Mesenchymal stem cell (in vitro differentiated cells and primary cell): Measurements from ENCODE around the gene TRIM69.

Experiments
- DNase-seq: peaks from one replicate; pipeline ENCODE4 v3.0.0-alpha.2; 2013
- H2AFZ ChIP-seq: one replicate; pipeline ENCODE4 v1.6.1; 2013; ENCODE audit warnings: low read depth, mild to moderate bottlenecking, control low read depth, inconsistent platforms, low read length, moderate library complexity
- H2AK5ac ChIP-seq: 2 replicates; pipeline ENCODE4 v1.6.1; 2013; ENCODE audit warnings: low read length, moderate library complexity, mild to moderate bottlenecking, inconsistent platforms; ENCODE audit not compliant: severe bottlenecking
- H2BK120ac ChIP-seq: one replicate; pipeline ENCODE4 v1.6.1; 2013; ENCODE audit warnings: low read depth, mild to moderate bottlenecking, inconsistent platforms, low read length, moderate library complexity
- H2BK12ac ChIP-seq, 2 experiments: one replicate each; pipeline ENCODE4 v1.6.1; 2013; ENCODE audit warnings: inconsistent platforms in 2 of 2, low read length in 2 of 2, mild to moderate bottlenecking in 2 of 2, moderate library complexity in 2 of 2, control low read depth in 1 of 2
- H2BK15ac ChIP-seq: one replicate; pipeline ENCODE4 v1.6.1; 2013; ENCODE audit warnings: mild to moderate bottlenecking, low read depth, inconsistent platforms; ENCODE audit not compliant: poor library complexity, severe bottlenecking
- H2BK5ac ChIP-seq: 2 replicates; pipeline ENCODE4 v1.6.1; 2013; ENCODE audit warnings: low read depth, mild to moderate bottlenecking, low read length, control low read depth, inconsistent platforms; ENCODE audit not compliant: poor library complexity, severe bottlenecking
- H3K14ac ChIP-seq, 2 experiments: one replicate each; pipeline ENCODE4 v1.6.1; 2013; ENCODE audit warnings: inconsistent platforms in 2 of 2, low read length in 2 of 2, control low read depth in 1 of 2, mild to moderate bottlenecking in 1 of 2, moderate library complexity in 1 of 2
- H3K18ac ChIP-seq, 2 experiments: one replicate each; pipeline ENCODE4 v1.6.1; 2013; ENCODE audit warnings: inconsistent platforms in 2 of 2, low read length in 2 of 2, control low read depth in 1 of 2, low read depth in 1 of 2, mild to moderate bottlenecking in 1 of 2
- H3K23ac ChIP-seq, 2 experiments: one replicate each; pipeline ENCODE4 v1.6.1; 2013; ENCODE audit warnings: inconsistent platforms in 2 of 2, low read length in 2 of 2, mild to moderate bottlenecking in 2 of 2, moderate library complexity in 2 of 2, control low read depth in 1 of 2
- H3K27ac ChIP-seq: 2 replicates; pipeline ENCODE4 v1.5.1; 2013; ENCODE audit warnings: mild to moderate bottlenecking, moderate library complexity, low read length, control low read depth, inconsistent platforms; ENCODE audit not compliant: poor library complexity, severe bottlenecking
- H3K27me3 ChIP-seq, 2 experiments: 2 replicates each; pipeline versions ENCODE4 v1.6.1 to v1.7.0; 2013; ENCODE audit warnings: low read length in 2 of 2, mild to moderate bottlenecking in 2 of 2, moderate library complexity in 2 of 2, control low read depth in 1 of 2, inconsistent platforms in 1 of 2; ENCODE audit not compliant: control insufficient read depth in 1 of 2, insufficient read depth in 1 of 2
- H3K36me3 ChIP-seq, 2 experiments: 2 replicates each; pipeline versions ENCODE4 v1.6.1 to v1.7.0; 2013; ENCODE audit warnings: low read length in 2 of 2, control low read depth in 1 of 2, inconsistent platforms in 1 of 2, low read depth in 1 of 2, mild to moderate bottlenecking in 1 of 2; ENCODE audit not compliant: insufficient read depth in 2 of 2, control insufficient read depth in 1 of 2
- H3K4ac ChIP-seq, 2 experiments: one replicate each; pipeline ENCODE4 v1.6.1; 2013; ENCODE audit warnings: inconsistent platforms in 2 of 2, low read length in 2 of 2, mild to moderate bottlenecking in 2 of 2, moderate library complexity in 2 of 2, control low read depth in 1 of 2, low read depth in 1 of 2
- H3K4me1 ChIP-seq: 2 replicates; pipeline ENCODE4 v1.6.1; 2013; ENCODE audit warnings: low read depth, low read length, control low read depth; ENCODE audit not compliant: control insufficient read depth, insufficient read depth
- H3K4me2 ChIP-seq: 2 replicates; pipeline ENCODE4 v1.6.1; 2013; ENCODE audit warnings: low read length, mild to moderate bottlenecking, inconsistent platforms; ENCODE audit not compliant: poor library complexity, severe bottlenecking
- H3K4me3 ChIP-seq, 2 experiments: 2 replicates each; pipeline versions ENCODE4 v1.5.1 to v1.7.0; 2013; ENCODE audit warnings: low read length in 2 of 2, mild to moderate bottlenecking in 2 of 2, control low read depth in 1 of 2, low read depth in 1 of 2; ENCODE audit not compliant: insufficient read depth in 1 of 2
- H3K79me1 ChIP-seq: replicated peaks from 2 replicates; pipeline ENCODE4 v1.6.1; 2013; ENCODE audit warnings: mild to moderate bottlenecking, control low read depth, low read length, inconsistent platforms; ENCODE audit not compliant: poor library complexity, severe bottlenecking
- H3K9ac ChIP-seq: 2 replicates; pipeline ENCODE4 v1.7.0; 2013; ENCODE audit warnings: mild to moderate bottlenecking, low read length, moderate library complexity
- H3K9me3 ChIP-seq: 2 replicates; pipeline ENCODE4 v1.7.0; 2013; ENCODE audit warnings: mild to moderate bottlenecking, low read length; ENCODE audit not compliant: control insufficient read depth
- H4K8ac ChIP-seq: one replicate; pipeline ENCODE4 v1.6.1; 2013; ENCODE audit warnings: inconsistent platforms, mild to moderate bottlenecking, low read length, moderate library complexity
- H4K91ac ChIP-seq: one replicate; pipeline ENCODE4 v1.6.1; 2013; ENCODE audit warnings: mild to moderate bottlenecking, low read length, inconsistent platforms
- WGBS: methylation state at CpG from one replicate; pipeline ENCODE4 v1.1.7; 2013; ENCODE audit warnings: mixed read lengths; 5-methylcytosine and 5-hydroxymethylcytosine counted together

TRIM69 gene

DNA sequence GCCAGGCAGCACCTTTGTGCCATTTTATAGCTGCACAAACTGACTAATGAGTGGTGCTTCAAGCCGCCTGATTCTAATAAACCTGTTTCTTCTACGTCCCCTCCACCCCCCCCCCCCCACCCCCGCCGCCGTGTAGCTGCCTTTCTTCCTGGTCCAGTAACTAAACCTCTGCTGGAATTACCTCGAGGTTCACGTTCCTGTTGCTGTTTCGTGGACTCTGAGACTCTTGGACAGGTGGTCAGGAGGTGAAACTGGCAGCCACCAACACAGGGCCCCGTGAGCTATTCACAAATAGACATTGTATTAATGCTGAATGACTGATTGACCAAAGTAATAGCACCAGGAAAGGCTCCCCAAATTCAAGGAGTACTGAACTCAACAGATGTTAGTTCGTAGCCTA lies 73.9 kb downstream of the TRIM69 start:
- H4K91ac ChIP-seq: no peak overlapping the region

DNA sequence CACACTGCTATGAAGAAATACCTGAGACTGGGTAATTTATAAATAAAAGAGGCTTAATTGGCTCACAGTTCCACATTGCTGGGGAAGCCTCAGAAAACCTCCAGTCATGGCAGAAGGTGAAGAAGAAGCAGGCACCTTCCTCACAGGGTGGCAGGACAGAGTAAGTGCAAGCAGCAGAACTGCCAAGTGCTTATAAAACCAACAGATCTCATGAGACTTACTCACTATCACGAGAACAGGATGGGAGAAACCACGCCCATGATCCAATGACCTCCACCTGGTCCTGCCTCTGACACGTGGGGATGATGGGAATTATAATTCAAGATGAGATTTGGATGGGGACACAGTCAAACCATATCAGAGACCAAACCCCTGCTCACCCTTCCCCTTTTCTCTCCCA lies 75.0 kb downstream of the TRIM69 start:
- peaks cover 28 to 35% of the 10 kb centered on the region in 2 experiments for H3K27me3 ChIP-seq
- no peak overlapping the region for H4K8ac ChIP-seq
- H3K4me2 ChIP-seq: no peak overlapping the region
- H3K9me3 ChIP-seq: no peaks in the 10 kb centered on the region
- H3K36me3 ChIP-seq: no peaks in the 10 kb centered on the region
- no peak overlapping the region for H2BK15ac ChIP-seq
- no peak overlapping the region for H4K91ac ChIP-seq
- no peak for DNase-seq
- H3K18ac ChIP-seq: no peak overlapping the region
- no peak overlapping the region for H2AFZ ChIP-seq
- H2BK12ac ChIP-seq: no peak overlapping the region
- no peak overlapping the region for H2AK5ac ChIP-seq
- no peak overlapping the region for H3K4ac ChIP-seq
- no peak overlapping the region for H2BK5ac ChIP-seq
- 57% methylated on average over 1 of the region's 3 CpGs for WGBS
- H3K9ac ChIP-seq: no peak overlapping the region
- no peaks in the 10 kb centered on the region for H3K79me1 ChIP-seq
- no peak overlapping the region for H3K4me3 ChIP-seq
- H3K23ac ChIP-seq: no peak overlapping the region
- H2BK120ac ChIP-seq: no peak overlapping the region
- no peaks in the 10 kb centered on the region for H3K4me1 ChIP-seq
- H3K14ac ChIP-seq: no peak overlapping the region
- no peak overlapping the region for H3K27ac ChIP-seq

More for the DNA sequence above, 73.9 kb downstream of the TRIM69 start:
- Histone ChIP-seq H3K79me1 (no peaks in the 10 kb centered on the region), H2BK12ac (no peak overlapping the region), H3K36me3 (no peaks in the 10 kb centered on the region), H3K4ac (no peak overlapping the region), H2AFZ (no peak overlapping the region), H3K14ac (no peak overlapping the region), H3K4me1 (no peaks in the 10 kb centered on the region), H2BK15ac (no peak overlapping the region), H2BK5ac (no peak overlapping the region), H3K27ac (no peak overlapping the region), H3K4me3 (no peak overlapping the region), H4K8ac (no peak overlapping the region), H3K27me3 (peaks cover 28 to 29% of the 10 kb centered on the region in 2 experiments), H3K9me3 (no peaks in the 10 kb centered on the region), H2BK120ac (no peak overlapping the region), H3K9ac (no peak overlapping the region), H3K23ac (no peak overlapping the region), H3K4me2 (no peak overlapping the region), H2AK5ac (no peak overlapping the region), H3K18ac (no peak overlapping the region)
- WGBS: 70% methylated on average over 5 of the region's 10 CpGs
- DNase-seq: no peak

DNA sequence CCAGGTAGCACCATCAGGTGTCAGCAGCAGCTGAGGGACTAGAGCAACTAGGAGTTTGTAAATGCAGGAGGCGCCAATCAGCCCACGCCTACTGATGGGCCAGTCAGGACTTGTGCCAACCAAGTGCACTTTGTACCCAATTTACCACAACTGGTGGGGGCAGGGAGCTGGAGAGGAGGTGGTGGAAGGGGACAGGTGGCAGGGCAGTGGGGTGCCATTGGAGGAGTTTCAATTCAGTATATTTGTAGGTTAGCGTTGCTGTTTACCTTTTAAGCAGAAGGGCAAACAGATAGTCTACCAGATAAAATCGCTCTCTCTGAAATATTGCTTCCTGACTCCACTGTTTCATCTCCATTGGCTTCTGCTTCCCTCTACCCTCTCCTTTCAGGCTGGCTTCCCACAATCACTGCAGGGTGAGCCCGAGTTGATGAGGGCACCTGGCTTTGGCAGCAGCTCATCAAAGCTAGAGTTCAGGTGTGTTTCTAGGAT lies 75.7 kb downstream of the TRIM69 start:
- no peaks in the 10 kb centered on the region for H3K36me3 ChIP-seq
- H2BK5ac ChIP-seq: no peak overlapping the region
- no peak overlapping the region for H2AK5ac ChIP-seq
- H2AFZ ChIP-seq: no peak overlapping the region
- H2BK120ac ChIP-seq: no peak overlapping the region
- no peak overlapping the region for H3K27ac ChIP-seq
- no peak overlapping the region for H3K4me2 ChIP-seq
- H3K18ac ChIP-seq: no peak overlapping the region
- H3K4me1 ChIP-seq: no peaks in the 10 kb centered on the region
- DNase-seq: no peak
- H3K79me1 ChIP-seq: no peaks in the 10 kb centered on the region
- H3K4ac ChIP-seq: no peak overlapping the region
- H3K4me3 ChIP-seq: no peak overlapping the region
- H3K9ac ChIP-seq: no peak overlapping the region
- no peak overlapping the region for H4K8ac ChIP-seq
- H3K9me3 ChIP-seq: no peaks in the 10 kb centered on the region
- H3K23ac ChIP-seq: no peak overlapping the region
- H2BK15ac ChIP-seq: no peak overlapping the region
- H2BK12ac ChIP-seq: no peak overlapping the region
- 85% methylated on average over 3 of the region's 5 CpGs for WGBS
- H3K27me3 ChIP-seq: peaks cover 28% of the 10 kb centered on the region in 2 experiments
- H4K91ac ChIP-seq: no peak overlapping the region
- no peak overlapping the region for H3K14ac ChIP-seq

DNA sequence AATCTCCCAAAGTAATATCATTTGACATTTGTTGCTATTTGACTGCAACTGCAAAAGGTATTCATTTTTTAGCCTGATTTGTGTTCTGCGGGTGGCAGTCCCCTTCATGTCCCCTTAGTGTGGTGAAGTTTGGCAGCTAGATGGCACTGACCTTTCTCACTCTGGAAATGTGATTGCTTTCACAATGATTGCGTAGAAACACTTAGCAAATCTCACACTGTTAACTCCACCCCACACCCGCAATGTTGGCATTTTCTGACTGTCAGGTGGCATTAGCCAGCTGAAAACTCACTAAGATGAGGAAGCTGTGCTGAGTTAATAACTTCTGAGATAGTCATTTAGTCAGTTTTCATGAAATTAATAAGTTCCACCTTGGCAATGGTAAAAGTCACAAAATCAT lies 76.9 kb downstream of the TRIM69 start:
- Histone ChIP-seq H3K36me3 (no peaks in the 10 kb centered on the region), H2BK5ac (no peak overlapping the region), H2AFZ (no peak overlapping the region), H3K27me3 (peaks cover 26 to 28% of the 10 kb centered on the region in 2 experiments), H3K9ac (no peak overlapping the region), H2BK120ac (no peak overlapping the region), H3K79me1 (no peaks in the 10 kb centered on the region), H3K4me2 (no peak overlapping the region), H4K8ac (no peak overlapping the region), H4K91ac (no peak overlapping the region), H3K4ac (no peak overlapping the region), H2BK15ac (no peak overlapping the region), H3K27ac (no peak overlapping the region), H3K4me1 (no peaks in the 10 kb centered on the region), H3K23ac (no peak overlapping the region), H3K14ac (no peak overlapping the region), H2BK12ac (no peak overlapping the region), H2AK5ac (no peak overlapping the region), H3K9me3 (no peaks in the 10 kb centered on the region), H3K18ac (no peak overlapping the region), H3K4me3 (no peak overlapping the region)
- DNase-seq: no peak
- 100% methylated on average over 1 of the region's 3 CpGs for WGBS
